HCEC 1CT (cell line): ENCODE results near the gene KCNT1.

Source experiments
- DNase-seq: peaks from one replicate; pipeline ENCODE4 v3.0.0-alpha.2; 2017

Gene KCNT1

GRCh38 chr9:135804581-135805421 lies 102.8 kb downstream of the KCNT1 start:
- no peak for DNase-seq

GRCh38 chr9:135805422-135806022 lies 103.5 kb downstream of the KCNT1 start:
- DNase-seq: no peak

GRCh38 chr9:135809166-135809565 lies 107.2 kb downstream of the KCNT1 start:
- no peak for DNase-seq

- DNase-seq: no peak
Observed at GRCh38 chr9:135810806-135811575, 109.0 kb downstream of the KCNT1 start.

- no peak for DNase-seq
Observed at GRCh38 chr9:135811801-135812200, 109.8 kb downstream of the KCNT1 start.

- DNase-seq: no peak
Observed at GRCh38 chr9:135812961-135813360, 111.0 kb downstream of the KCNT1 start.

- DNase-seq: no peak
Observed at GRCh38 chr9:135813671-135814290, 111.8 kb downstream of the KCNT1 start.

GRCh38 chr9:135814421-135815095 lies 112.6 kb downstream of the KCNT1 start:
- DNase-seq: no peak

GRCh38 chr9:135815413-135815812 lies 113.4 kb downstream of the KCNT1 start:
- no peak for DNase-seq

GRCh38 chr9:135815830-135816650 lies 114.1 kb downstream of the KCNT1 start:
- no peak for DNase-seq

GRCh38 chr9:135816651-135816970 lies 114.6 kb downstream of the KCNT1 start:
- no peak for DNase-seq

GRCh38 chr9:135817951-135818717 lies 116.1 kb downstream of the KCNT1 start:
- no peak for DNase-seq

GRCh38 chr9:135818718-135819475 lies 116.9 kb downstream of the KCNT1 start:
- DNase-seq: no peak

GRCh38 chr9:135819905-135820304 lies 117.9 kb downstream of the KCNT1 start:
- no peak for DNase-seq

GRCh38 chr9:135820661-135821060 lies 118.7 kb downstream of the KCNT1 start:
- DNase-seq: no peak

- no peak for DNase-seq
Observed at GRCh38 chr9:135821116-135821515, 119.1 kb downstream of the KCNT1 start.

GRCh38 chr9:135821733-135822373 lies 119.9 kb downstream of the KCNT1 start:
- no peak for DNase-seq

GRCh38 chr9:135822374-135822755 lies 120.4 kb downstream of the KCNT1 start:
- no peak for DNase-seq

GRCh38 chr9:135823036-135823435 lies 121.1 kb downstream of the KCNT1 start:
- no peak for DNase-seq
